HG03565 (cell line): Measurements from ENCODE around the gene STARD8.
"Not testable (repeated sequence)": the region's sequence is repeated elsewhere in the genome, so short reads cannot be mapped to it uniquely, and the experiment has no call there.

Source experiments
- ATAC-seq: cut with Tn5 transposase; IDR thresholded peaks from one replicate; pipeline ENCODE4 v1.9.1; 2021; ENCODE audit warnings: mild to moderate bottlenecking, moderate library complexity; ENCODE audit not compliant: unreplicated experiment

Gene STARD8

GRCh38 chrX:68656473-68656872 is 9.0 kb downstream of the STARD8 start:
- ATAC-seq = not testable (repeated sequence)

- no peak for ATAC-seq
Observed at GRCh38 chrX:68658530-68658929, 11.1 kb downstream of the STARD8 start.

- no peak for ATAC-seq
Observed at GRCh38 chrX:68659385-68659784, 11.9 kb downstream of the STARD8 start.

GRCh38 chrX:68659786-68660185 is 12.3 kb downstream of the STARD8 start:
- no peak for ATAC-seq

- ATAC-seq = no peak
Observed at GRCh38 chrX:68660746-68661145, 13.3 kb downstream of the STARD8 start.

- ATAC-seq = no peak
Observed at GRCh38 chrX:68665502-68665901, 18.0 kb downstream of the STARD8 start.

- ATAC-seq = no peak
Observed at GRCh38 chrX:68666580-68666979, 19.1 kb downstream of the STARD8 start.

- ATAC-seq = no peak
Observed at GRCh38 chrX:68669094-68669860, 21.8 kb downstream of the STARD8 start.

- ATAC-seq = no peak
Observed at GRCh38 chrX:68669871-68670270, 22.4 kb downstream of the STARD8 start.

- ATAC-seq = no peak
Observed at GRCh38 chrX:68671221-68671620, 23.8 kb downstream of the STARD8 start.

GRCh38 chrX:68672581-68673318 is 25.3 kb downstream of the STARD8 start:
- ATAC-seq = no peak

- ATAC-seq = no peak
Observed at GRCh38 chrX:68675571-68675970, 28.1 kb downstream of the STARD8 start.

- no peak for ATAC-seq
Observed at GRCh38 chrX:68676335-68676734, 28.9 kb downstream of the STARD8 start.

GRCh38 chrX:68677998-68678397 is 30.5 kb downstream of the STARD8 start:
- ATAC-seq = no peak

GRCh38 chrX:68681443-68681941 is 34.0 kb downstream of the STARD8 start:
- no peak for ATAC-seq

- no peak for ATAC-seq
Observed at GRCh38 chrX:68682790-68683189, 35.3 kb downstream of the STARD8 start.

GRCh38 chrX:68683580-68683979 is 36.1 kb downstream of the STARD8 start:
- no peak for ATAC-seq

GRCh38 chrX:68684291-68684918 is 36.9 kb downstream of the STARD8 start:
- ATAC-seq = no peak

GRCh38 chrX:68684919-68685304 is 37.4 kb downstream of the STARD8 start:
- ATAC-seq = no peak

- ATAC-seq = no peak
Observed at GRCh38 chrX:68685685-68686084, 38.2 kb downstream of the STARD8 start.

GRCh38 chrX:68686097-68686977 is 38.9 kb downstream of the STARD8 start:
- no peak for ATAC-seq
